ENCODE data around the gene PSMB9.

PSMB9 gene

DNA sequence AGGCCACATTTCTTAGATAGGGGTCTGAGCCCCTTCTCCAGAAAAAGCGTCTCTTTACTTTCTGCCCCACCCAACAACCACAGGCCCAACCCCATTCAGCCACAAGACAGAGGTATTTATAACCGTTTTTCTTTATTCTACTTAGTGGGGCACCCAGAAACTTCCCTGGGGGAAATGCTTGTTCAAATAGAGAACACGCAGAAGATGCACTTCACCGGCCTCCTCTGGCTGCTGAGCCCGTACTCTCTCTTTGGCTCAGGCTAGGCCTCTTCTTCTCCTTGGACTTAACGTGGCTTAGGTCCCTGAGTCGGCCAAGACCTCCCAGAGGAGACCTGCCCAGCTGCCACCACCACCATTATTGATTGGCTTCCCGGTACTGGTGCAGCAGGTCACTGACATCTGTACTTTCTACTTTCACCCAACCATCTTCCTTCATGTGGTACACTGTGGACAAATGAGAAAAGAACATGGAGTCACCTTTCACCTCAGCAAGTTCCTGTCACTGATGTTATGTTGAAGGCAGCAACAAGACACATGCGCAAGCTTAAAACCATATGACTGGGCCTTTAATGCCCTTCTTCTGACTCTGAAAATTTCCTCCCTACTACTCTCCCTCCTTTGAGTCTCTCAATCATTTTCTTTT, 13.3 kb upstream of the PSMB9 start:
- no peak for DNase-seq

DNA sequence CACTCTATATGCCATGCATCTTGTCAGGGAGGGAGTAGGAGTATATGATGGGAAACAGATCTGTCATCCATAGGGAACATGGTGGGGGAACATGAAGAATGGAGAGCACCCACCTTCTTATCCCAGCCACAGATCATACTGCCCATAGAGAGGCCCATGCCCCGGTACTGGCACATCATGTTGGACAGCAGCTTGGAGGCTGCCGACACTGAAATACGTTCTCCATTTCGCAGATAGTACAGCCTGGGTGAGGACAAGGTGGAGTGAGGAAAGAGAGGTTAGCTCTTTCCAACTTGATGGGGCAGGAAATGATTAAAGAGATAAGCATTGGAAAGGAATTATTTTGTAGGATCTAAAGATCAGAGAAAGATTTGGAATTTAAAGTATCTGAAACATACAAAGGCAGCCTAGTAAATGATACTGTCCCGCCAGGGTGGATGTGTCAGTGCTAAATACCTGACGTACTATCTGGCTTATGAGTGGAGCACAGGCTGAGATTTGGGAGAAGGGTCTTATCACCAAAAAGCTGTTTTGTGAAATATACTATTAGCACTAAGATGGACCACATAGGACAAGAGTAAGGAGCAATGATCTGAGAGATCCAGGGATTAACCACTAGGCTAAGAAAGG, 11.9 kb upstream of the PSMB9 start:
- DNase-seq: no peak

DNA sequence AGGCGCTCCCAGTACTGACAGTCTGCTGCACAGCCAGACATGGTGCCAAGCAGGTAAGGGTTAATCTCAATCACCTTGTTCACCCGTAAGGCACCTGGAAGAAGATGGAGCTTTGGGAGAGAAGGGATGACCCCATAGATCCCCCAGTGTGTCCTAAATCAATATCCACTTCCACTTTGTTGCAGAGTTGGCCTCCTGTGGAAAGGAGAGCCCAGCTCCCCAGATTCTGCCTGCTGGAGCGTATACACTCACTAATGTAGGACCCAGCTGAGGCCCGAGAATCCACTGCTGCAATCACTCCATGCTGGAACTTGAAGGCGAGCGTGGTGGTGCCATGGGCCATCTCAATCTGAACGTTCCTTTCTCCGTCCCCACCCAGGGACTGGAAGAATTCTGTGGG, 11.3 kb upstream of the PSMB9 start:
- no peak for DNase-seq

GRCh38 chr6:32843331-32843978, 10.5 kb upstream of the PSMB9 start:
- no peak for DNase-seq

DNA sequence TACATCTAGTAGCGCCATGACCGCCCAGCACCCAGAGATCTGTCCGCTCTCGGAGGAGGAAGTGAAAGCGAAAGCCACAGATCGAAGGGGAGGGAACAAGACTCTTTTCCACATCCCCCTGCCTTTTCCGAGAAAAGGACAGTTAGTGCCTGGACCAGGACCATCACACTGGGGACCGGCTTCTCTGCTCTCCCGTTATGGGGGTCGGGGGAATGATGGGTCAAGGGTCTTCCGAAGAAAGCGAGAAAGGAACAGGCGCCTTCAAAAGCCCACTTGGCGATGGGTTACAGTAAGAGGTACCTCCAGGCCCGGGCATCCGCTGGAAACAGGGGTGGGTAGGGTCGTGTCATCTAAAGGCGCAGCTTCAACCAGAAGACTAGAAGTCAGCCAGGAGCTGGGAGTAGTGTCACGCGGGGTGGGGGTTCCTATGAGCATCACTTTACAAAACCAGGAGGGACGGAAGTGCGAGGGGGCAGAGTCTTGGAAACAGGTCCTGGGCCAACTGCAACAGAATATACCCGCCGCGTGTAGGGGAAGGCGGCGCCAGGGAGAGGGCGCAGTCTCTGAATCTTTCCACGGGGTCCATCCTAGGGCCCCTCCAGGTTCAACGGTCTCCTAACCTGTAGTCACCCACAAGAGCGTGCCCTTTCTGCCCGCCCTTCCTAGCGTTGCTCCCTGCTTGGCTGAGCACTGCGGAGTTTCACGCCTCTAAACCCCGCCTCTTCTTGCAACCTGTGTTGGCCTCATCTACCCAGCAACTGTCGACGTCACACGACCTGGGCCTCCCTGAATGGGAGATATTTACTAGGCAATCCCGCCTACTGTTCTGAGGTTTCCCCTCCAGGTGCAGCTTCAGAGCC, 9.8 kb upstream of the PSMB9 start, which contains the start of gene PSMB8:
Gene PSMB8, minus strand, starts transcription at position 69 of the 860 bp plus-strand sequence. Its CDS starts 51 bp downstream, at position 18.
- DNase-seq: peak; percentile 97

GRCh38 chr6:32844839-32845383, 9.1 kb upstream of the PSMB9 start:
- DNase-seq: no peak

- no peak for DNase-seq
Observed at GRCh38 chr6:32845384-32845884, 8.6 kb upstream of the PSMB9 start.

DNA sequence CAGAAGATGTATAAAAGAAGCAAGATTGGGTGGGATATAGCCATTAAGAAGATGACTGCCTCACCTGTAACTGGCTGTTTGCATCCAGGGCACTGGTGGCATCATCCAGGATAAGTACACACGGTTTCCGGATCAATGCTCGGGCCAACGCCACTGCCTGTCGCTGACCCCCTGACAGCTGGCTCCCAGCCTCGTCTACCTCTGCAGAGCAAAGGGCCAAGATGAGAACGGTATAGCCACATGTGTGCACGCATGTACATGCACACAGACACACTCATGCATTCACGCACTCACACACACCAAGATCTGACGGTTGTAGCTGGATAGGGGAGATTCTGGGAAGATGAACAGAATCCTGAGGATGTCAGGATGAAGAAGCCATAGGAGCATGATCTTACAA, 7.0 kb upstream of the PSMB9 start:
- DNase-seq: no peak

- no peak for DNase-seq
Observed at GRCh38 chr6:32847795-32848194, 6.2 kb upstream of the PSMB9 start.

GRCh38 chr6:32849126-32849525, 4.9 kb upstream of the PSMB9 start:
- no peak for DNase-seq

DNA sequence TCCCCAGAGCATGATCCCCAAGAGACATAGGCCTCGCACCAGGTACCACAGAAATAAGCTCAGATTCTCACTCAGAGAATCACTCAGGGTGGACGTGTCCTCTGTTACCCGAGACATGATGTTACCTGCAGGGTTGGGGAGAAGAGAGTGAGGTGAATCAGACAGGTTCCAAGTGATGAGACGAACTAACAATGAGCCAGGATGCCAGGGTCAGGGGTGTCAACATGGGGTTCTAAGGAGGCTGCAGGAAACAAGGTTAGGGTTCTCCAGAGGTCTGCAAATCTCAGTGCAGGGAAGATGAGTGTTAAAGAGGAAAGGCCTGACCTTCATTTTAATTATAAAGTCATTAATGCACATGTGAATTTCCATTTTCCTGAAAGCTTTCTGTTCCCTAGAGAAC, 3.0 kb upstream of the PSMB9 start:
- no peak for DNase-seq

GRCh38 chr6:32852018-32852843, 1.8 kb upstream of the PSMB9 start:
- peak; percentile 16 for DNase-seq

- no peak for DNase-seq
Observed at GRCh38 chr6:32852844-32853540, 1.0 kb upstream of the PSMB9 start.

- DNase-seq: no peak
Observed at GRCh38 chr6:32854376-32855178, 585 bp downstream of the PSMB9 start.

DNA sequence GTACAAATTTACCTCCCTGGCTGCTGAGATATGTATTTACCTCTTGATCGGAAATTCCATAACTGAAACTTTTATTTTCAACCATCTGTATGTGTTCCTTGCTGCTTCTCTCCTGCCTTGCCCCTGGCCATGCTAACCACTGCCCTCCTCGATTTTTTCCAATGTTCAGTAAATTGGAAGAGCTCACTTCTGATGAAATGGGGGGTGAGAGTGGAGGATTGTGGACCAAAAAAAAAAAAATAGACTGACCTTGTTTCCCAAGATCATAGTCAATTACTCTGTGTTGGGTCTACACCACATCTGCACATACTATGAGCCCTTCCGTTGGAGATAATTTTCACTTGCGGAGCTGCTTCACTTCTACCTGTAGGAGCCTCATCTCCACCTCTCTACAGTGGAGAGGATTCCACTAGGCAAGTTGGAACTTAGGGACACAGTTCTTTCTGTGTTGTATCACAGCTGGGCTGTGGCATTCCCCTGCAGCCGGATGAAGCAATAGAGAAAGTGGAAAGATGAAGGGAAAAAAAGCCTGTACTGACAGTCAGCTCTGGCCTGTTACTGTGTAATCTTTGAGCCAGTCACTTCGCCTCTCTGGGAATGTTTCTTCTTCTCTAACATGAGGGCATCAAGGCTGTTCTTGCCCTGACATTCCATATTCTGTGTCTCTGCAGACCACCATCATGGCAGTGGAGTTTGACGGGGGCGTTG, 1.6 kb downstream of the PSMB9 start:
- DNase-seq: no peak

DNA sequence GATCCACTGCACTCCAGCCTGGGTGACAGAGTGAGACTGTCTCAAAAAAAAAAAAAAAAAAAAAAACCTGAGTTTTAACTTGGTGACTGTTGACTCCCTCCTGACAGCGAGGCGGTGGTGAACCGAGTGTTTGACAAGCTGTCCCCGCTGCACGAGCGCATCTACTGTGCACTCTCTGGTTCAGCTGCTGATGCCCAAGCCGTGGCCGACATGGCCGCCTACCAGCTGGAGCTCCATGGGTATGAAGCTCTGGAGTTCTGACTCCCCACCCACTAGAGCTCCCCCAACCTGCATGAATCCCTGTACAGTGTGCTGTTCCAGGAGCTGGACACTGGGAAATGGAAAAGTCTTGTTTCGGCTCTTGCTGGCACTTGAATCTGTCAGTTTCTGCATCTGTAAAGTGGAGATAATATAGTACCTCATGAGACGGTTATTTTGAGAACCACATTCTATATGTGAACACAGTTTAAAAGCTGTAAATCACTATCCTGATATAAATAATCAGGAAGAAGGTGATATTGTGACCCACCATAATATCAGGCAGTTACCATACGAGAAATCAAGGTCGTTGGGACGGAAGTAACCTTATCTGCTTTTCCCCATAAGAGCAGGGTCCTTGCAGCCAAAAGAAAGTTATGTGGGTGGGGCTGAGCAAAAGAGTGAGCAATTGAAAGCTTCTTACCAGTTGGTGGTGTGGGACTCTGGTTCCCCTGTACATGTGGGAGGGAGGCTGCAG, 3.3 kb downstream of the PSMB9 start:
- no peak for DNase-seq

- no peak for DNase-seq
Observed at GRCh38 chr6:32858194-32858593, 4.2 kb downstream of the PSMB9 start.

DNA sequence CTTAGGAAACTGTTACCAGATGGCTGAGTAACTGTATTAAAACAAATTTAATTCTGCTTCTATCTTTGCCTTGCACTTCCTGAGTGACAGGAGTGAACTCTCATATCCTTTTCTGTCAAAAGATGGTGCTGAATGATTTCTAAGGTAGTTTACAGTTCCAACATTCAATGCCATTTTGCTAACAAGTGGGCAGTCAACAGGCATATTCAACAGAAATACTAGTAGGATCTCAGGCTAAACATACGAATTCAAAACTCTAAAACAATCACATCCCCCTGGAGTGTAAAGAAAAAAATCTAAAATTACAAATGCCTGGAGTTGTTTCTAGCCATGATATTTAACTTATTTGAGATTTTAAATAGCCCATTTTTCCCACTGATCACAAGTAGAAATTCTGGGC, 6.7 kb downstream of the PSMB9 start:
- no peak for DNase-seq

DNA sequence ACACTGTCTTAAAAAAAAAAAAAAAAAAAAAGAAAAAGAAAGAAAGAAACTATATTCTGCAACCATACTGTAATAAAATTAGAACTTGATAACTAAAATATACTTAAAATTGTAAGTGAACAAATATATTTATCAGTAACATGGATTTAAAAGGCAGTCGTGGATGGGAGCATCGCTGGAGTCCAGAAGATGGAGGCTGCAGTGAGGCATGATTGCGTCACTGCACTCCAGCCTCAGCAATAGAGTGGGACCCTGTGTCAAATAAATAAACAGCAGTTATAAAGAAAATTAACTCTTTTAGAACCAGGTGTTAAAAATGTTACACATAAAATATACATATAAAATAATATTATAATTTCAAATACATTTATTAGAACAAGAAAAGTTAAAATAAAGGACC, 8.7 kb downstream of the PSMB9 start:
- no peak for DNase-seq

All from eye (tissue), 1 donor.